NB4 (cell line): Measurements from ENCODE around the gene APC2.

ENCODE experiments used
- CTCF ChIP-seq: IDR thresholded peaks from one replicate; pipeline ENCODE4 v1.5.1; 2012; ENCODE audit warnings: low read depth, low read length
- MAX ChIP-seq: IDR thresholded peaks from 2 replicates; pipeline ENCODE4 v1.6.1; 2011; ENCODE audit warnings: low read depth, low read length
- MYC ChIP-seq: IDR thresholded peaks from 2 replicates; pipeline ENCODE4 v1.6.1; 2011; ENCODE audit warnings: low read depth, low read length
- POLR2A ChIP-seq: IDR thresholded peaks from 2 replicates; pipeline ENCODE4 v1.6.1; 2011; ENCODE audit warnings: mild to moderate bottlenecking; ENCODE audit not compliant: insufficient read length; ENCODE audit errors: extremely low read depth

- TF ChIP-seq POLR2A (no peak), CTCF (no peak), MAX (peak; percentile 23; the same call in 1 of the 2 replicates), MYC (no peak)
Measured at GRCh38 chr19:1490311-1491113, 40.6 kb downstream of the APC2 start, which contains the start of gene PCSK4.
